CD4-positive, alpha-beta T cell treated with Interleukin-12 subunit alpha and Interleukin-12 subunit beta, for 1 hour (primary cell): Measurements from ENCODE around the gene SYT3.
"Not testable (repeated sequence)": the region's sequence is repeated elsewhere in the genome, so short reads cannot be mapped to it uniquely, and the experiment has no call there.

Experiments
- DNase-seq: peaks from one replicate; pipeline ENCODE4 v3.0.0-alpha.2; 2020

The SYT3 gene

GRCh38 chr19:50601407-50602088 is 38.1 kb downstream of the SYT3 start:
- DNase-seq, result no peak

DNA sequence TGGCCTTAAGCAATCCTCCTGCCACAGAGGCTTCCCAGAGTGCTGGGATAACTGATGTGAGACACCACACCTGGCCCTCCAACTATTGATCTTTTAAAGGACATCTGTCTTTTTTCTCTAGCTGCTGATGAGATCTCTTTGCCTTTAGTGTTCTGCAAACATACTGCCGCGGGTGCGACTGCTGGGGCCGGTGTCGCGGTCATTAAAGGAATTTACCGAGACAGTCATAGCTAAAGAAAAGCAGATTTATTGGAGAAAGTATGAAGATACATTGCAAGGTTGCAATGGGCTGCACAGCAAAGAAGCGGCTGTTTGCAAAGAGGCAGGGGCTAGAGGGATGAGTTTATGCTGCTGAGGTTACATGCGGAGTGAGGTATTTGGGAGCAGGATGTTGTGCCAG is 40.3 kb downstream of the SYT3 start:
- DNase-seq, result no peak

GRCh38 chr19:50590191-50590590 is 49.5 kb downstream of the SYT3 start:
- DNase-seq, result no peak

DNA sequence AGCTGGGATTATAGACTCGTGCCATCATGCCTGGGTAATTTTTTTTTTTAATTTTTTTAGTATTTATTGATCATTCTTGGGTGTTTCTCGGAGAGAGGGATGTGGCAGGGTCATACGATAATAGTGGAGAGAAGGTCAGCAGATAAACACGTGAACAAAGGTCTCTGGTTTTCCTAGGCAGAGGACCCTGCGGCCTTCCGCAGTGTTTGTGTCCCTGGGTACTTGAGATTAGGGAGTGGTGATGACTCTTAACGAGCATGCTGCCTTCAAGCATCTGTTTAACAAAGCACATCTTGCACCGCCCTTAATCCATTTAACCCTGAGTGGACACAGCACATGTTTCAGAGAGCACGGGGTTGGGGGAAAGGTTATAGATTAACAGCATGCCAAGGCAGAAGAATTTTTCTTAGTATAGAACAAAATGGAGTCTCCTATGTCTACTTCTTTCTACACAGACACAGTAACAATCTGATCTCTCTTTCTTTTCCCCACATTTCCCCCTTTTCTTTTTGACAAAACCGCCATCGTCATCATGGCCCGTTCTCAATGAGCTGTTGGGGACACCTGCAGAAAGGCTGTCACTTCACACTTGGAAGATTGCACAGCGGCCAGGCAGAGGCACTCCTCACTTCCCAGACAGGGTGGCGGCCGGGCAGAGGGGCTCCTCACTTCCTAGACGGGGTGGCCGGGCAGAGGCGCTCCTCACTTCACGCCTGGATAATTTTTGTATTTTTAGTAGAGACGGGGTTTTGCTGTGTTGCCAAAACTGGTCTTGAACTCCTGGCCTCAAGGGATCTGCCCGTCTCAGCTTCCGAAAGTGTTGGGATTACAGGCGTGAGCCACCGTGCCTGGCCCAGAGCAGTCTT is 57.7 kb downstream of the SYT3 start:
- DNase-seq, result not testable (repeated sequence)

- no peak for DNase-seq
Observed at GRCh38 chr19:50580970-50581634, 58.6 kb downstream of the SYT3 start.

GRCh38 chr19:50580240-50580639 is 59.4 kb downstream of the SYT3 start:
- DNase-seq, result no peak

DNA sequence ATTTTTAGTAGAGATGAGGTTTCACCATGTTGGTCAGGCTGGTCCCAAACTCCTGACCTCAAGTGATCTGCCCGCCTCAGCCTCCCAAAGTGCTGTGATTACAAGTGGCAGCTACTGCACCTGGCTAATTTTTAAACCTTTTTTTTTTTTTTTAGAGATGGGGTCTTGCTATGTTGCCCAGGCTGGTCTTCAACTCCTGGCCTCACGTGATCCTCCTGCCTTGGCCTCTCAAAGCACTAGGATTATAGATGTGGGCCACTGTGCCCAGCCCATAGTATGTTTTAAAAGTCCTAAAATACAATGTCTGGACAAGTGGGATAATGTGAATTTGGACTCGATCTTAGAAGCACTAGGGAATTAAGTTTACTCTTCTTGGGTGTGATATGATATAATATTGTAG is 62.9 kb downstream of the SYT3 start:
- DNase-seq, result not testable (repeated sequence)

DNA sequence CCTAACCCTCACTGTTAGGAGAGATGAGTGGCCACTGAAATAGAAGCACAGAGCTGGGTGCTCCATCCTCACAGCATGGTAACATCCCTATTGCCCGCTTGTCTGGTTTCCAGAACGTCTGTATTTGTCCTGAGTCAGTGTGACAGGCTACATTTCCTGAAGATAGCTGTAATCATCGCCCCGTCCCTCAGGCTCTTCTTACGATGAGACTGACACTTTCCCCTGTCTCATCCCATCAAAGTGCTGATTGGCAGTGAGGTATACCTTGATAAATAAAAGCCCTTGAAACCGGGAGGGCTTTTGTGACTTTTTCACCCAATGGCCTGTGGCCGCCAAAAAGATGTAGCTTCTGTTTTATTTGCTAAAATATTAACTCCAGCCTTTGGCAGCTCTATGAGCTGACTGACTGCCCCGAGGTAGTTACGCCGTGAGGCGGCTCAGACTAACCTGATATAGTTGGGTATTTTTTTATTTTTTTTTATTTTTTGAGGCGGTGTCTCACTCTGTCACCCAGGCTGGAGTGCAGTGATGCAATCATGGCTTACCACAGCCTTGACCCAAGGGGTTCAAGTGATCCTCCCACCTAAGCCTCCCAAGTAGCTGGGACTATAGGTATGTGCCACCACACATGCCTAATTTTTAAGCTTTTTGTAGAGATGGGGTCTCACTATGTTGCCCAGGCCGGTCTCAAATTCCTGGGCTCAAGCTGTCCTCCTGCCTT is 65.8 kb downstream of the SYT3 start:
- DNase-seq, result no peak
